Tibial nerve (tissue), 4 donors: ENCODE data around the gene TRIP11.

ENCODE experiments used
- CTCF ChIP-seq, 5 experiments: fragments of 200-600 bp in 3 of 5; fragments of 450-650 bp in 2 of 5; sonication (generic) in 3 of 5; IDR thresholded peaks; one replicate each; pipeline ENCODE4 v1.5.1; 2016 to 2019; ENCODE audit warnings: antibody characterized with exemption in 5 of 5, mild to moderate bottlenecking in 3 of 5, moderate library complexity in 2 of 5
- EP300 ChIP-seq, 2 donors: sonication (generic); formaldehyde crosslinking; IDR thresholded peaks; one replicate each; pipeline ENCODE4 v1.6.1; 2017; ENCODE audit warnings: antibody characterized with exemption in 2 of 2, mild to moderate bottlenecking in 1 of 2

- no peak for TF ChIP-seq EP300 (IDR thresholded peaks at IDR 0.05)
- no peak for TF ChIP-seq CTCF (IDR thresholded peaks at IDR 0.05)
Observed at GRCh38 chr14:91985008-91985407, 54.9 kb downstream of the TRIP11 start.
